Endothelial cell of umbilical vein (primary cell): ENCODE data around the gene TRAPPC5. TPM values are rescaled to one million over a fixed set of nuclear protein-coding genes. Genes with fewer than 3 reads are reported as not detected.

Experiments
- BruUV-seq: library from RNA; stranded (reverse); fragments of 400-500 nt; replicated peaks from 2 replicates; lab custom pipeline; 2021; lab: Mats Ljungman, UMichigan
- CTCF ChIA-PET: fragments of 300-600, 350-600 bp; sonication (Branson Sonifier 250); formaldehyde crosslinking; loops from one replicate; lab custom pipeline; 2021; ENCODE audit warnings: antibody characterized with exemption, inconsistent platforms; lab: Charles Lee
- POLR2A ChIA-PET: fragments of 300-600, 350-600 bp; sonication (Branson Sonifier 250); formaldehyde crosslinking; loops from one replicate; lab custom pipeline; 2021; ENCODE audit warnings: antibody characterized with exemption, inconsistent platforms; lab: Charles Lee
- DNase-seq: peaks from one replicate; pipeline ENCODE4 v3.0.0-alpha.2; 2011; ENCODE audit warnings: low read depth, low spot score
- FAIRE-seq: peaks from 2 replicates; lab custom pipeline; 2011; peaks lifted over from hg19 to GRCh38; lab: Jason Lieb, UNC
- H2AFZ ChIP-seq: 2 replicates; pipeline ENCODE4 v1.6.0; 2012; ENCODE audit warnings: low read depth, low read length, control low read depth, inconsistent platforms
- H3K27ac ChIP-seq: 2 replicates; pipeline ENCODE4 v1.5.1; 2011; ENCODE audit warnings: low read depth, mild to moderate bottlenecking, control low read depth, low read length, moderate library complexity; ENCODE audit not compliant: insufficient read depth
- H3K27me3 ChIP-seq, 2 experiments: 2 replicates each; pipeline versions ENCODE4 v1.6.0 to v1.6.1; 2011; ENCODE audit warnings: low read length in 2 of 2, mixed read lengths in 1 of 2; ENCODE audit not compliant: control insufficient read depth in 2 of 2, insufficient read depth in 2 of 2
- H3K36me3 ChIP-seq, 2 experiments: 2 replicates in 1 of 2; 3 replicates in 1 of 2; pipeline ENCODE4 v1.5.1; 2011; ENCODE audit warnings: low read length in 2 of 2, mild to moderate bottlenecking in 1 of 2, moderate library complexity in 1 of 2; ENCODE audit not compliant: control insufficient read depth in 2 of 2, insufficient read depth in 2 of 2; ENCODE audit errors: extremely low read depth in 1 of 2
- H3K4me1 ChIP-seq: 3 replicates; pipeline ENCODE4 v1.5.1; 2011; ENCODE audit warnings: mild to moderate bottlenecking, low read length; ENCODE audit not compliant: control insufficient read depth, insufficient read depth; ENCODE audit errors: extremely low read depth
- H3K4me2 ChIP-seq: 2 replicates; pipeline ENCODE4 v1.6.1; 2011; ENCODE audit warnings: low read length, control low read depth, mixed read lengths; ENCODE audit not compliant: insufficient read depth
- H3K4me3 ChIP-seq, 3 experiments: fragments of 200-600 bp in 1 of 3; sonication (generic), shearing (Covaris generic) in 1 of 3; replicated peaks in 1 of 3; 2 replicates each; pipeline ENCODE4 v1.5.1; 2011 to 2016; ENCODE audit warnings: control low read depth in 3 of 3, low read length in 3 of 3, mild to moderate bottlenecking in 2 of 3, inconsistent platforms in 1 of 3, low read depth in 1 of 3, moderate library complexity in 1 of 3; ENCODE audit not compliant: insufficient read depth in 1 of 3
- H3K79me2 ChIP-seq: 2 replicates; pipeline ENCODE4 v1.6.0; 2012; ENCODE audit warnings: low read length, inconsistent platforms; ENCODE audit not compliant: control insufficient read depth, insufficient read depth
- H3K9ac ChIP-seq: replicated peaks from 2 replicates; pipeline ENCODE3; 2011; ENCODE audit warnings: low read length, control low read depth; ENCODE audit not compliant: insufficient read depth; ENCODE audit errors: extremely low read depth
- H3K9me1 ChIP-seq: replicated peaks from 3 replicates; pipeline ENCODE4 v1.6.0; 2011; ENCODE audit warnings: mild to moderate bottlenecking, low read length; ENCODE audit not compliant: control insufficient read depth, insufficient read depth; ENCODE audit errors: extremely low read depth
- H3K9me3 ChIP-seq: replicated peaks from 2 replicates; pipeline ENCODE4 v1.5.1; 2012; ENCODE audit warnings: low read length, inconsistent platforms; ENCODE audit not compliant: control insufficient read depth, insufficient read depth
- H4K20me1 ChIP-seq: replicated peaks from 2 replicates; pipeline ENCODE3; 2011; ENCODE audit warnings: mild to moderate bottlenecking, low read length; ENCODE audit not compliant: control insufficient read depth, insufficient read depth; ENCODE audit errors: extremely low read depth
- EZH2 ChIP-seq: IDR thresholded peaks from 2 replicates; pipeline ENCODE4 v1.6.1; 2012; ENCODE audit warnings: borderline replicate concordance, low read depth, mild to moderate bottlenecking, moderate library complexity, low read length, inconsistent platforms; ENCODE audit not compliant: severe bottlenecking
- FOS ChIP-seq: IDR thresholded peaks from 2 replicates; pipeline ENCODE4 v1.6.1; 2011; ENCODE audit warnings: mild to moderate bottlenecking, low read length, moderate library complexity, borderline replicate concordance; ENCODE audit not compliant: insufficient read depth
- GATA2 ChIP-seq: IDR thresholded peaks from 2 replicates; pipeline ENCODE4 v1.7.0; 2011; ENCODE audit warnings: low read depth, mild to moderate bottlenecking, moderate library complexity, mixed read lengths, low read length; ENCODE audit not compliant: insufficient read length, insufficient read depth
- JUN ChIP-seq: IDR thresholded peaks from 2 replicates; pipeline ENCODE4 v1.6.1; 2011; ENCODE audit warnings: borderline replicate concordance, low read depth; ENCODE audit not compliant: insufficient read length, insufficient read depth
- MYC ChIP-seq: IDR thresholded peaks from one replicate; pipeline ENCODE4 v1.6.1; 2011; ENCODE audit warnings: mild to moderate bottlenecking, low read depth, low read length
- POLR2A ChIP-seq: IDR thresholded peaks from 2 replicates; pipeline ENCODE4 v1.6.1; 2012; ENCODE audit warnings: low read depth, mild to moderate bottlenecking, control low read depth, low read length
- POLR2AphosphoS5 ChIP-seq: IDR thresholded peaks from 2 replicates; pipeline ENCODE4 v1.6.1; 2012; ENCODE audit warnings: low read depth, mild to moderate bottlenecking, control low read depth, low read length, moderate library complexity; ENCODE audit not compliant: insufficient read depth
- dilution Hi-C: fragments of 300-500 bp; cut with MboI; formaldehyde crosslinking; loops from one replicate; pipeline ENCODE4 v1.15.0; 2019; ENCODE audit warnings: low sequenced_read_pairs; ENCODE audit not compliant: extremely low pct_ligation_motif_present
- intact Hi-C: fragments of 100-400 bp; cut with micrococcal nuclease; formaldehyde crosslinking; loops from one replicate; pipeline ENCODE4 v1.10.0; 2022
- polyA plus RNA-seq, 4 experiments: library from polyadenylated mRNA; depleted of rRNA in 3 of 4; stranded (reverse) in 3 of 4; unstranded in 1 of 4; fragments of >200 nt; gene quantifications; 2 replicates each; pipeline versions ENCODE4 v1.2.1 to v1.2.3, GENCODE V29; 2011 to 2012; ENCODE audit warnings: missing spikeins in 1 of 4
- total RNA-seq: library from RNA; stranded (reverse); gene quantifications from 2 replicates; pipeline ENCODE4 v1.2.3, GENCODE V29; 2021
- TF ChIP-seq, protein P1 (sequence below), 2 donors: IDR thresholded peaks; 1 replicate in 1 of 2; 2 replicates in 1 of 2; pipeline ENCODE4 v1.5.1; 2011; ENCODE audit warnings: low read length in 2 of 2, mild to moderate bottlenecking in 2 of 2, moderate library complexity in 2 of 2, control low read depth in 1 of 2, inconsistent platforms in 1 of 2, low read depth in 1 of 2; ENCODE audit not compliant: insufficient read depth in 1 of 2; ENCODE audit errors: extremely low read depth in 1 of 2
- TF ChIP-seq, protein P2 (sequence below): IDR thresholded peaks from 2 replicates; pipeline ENCODE4 v1.6.1; 2011; ENCODE audit not compliant: insufficient read depth, insufficient read length

TRAPPC5 gene
- total and polyA plus RNA-seq, 2 donors (not counting 3 experiments of a cell fraction or from before 2014, with no cell fraction given): 114 to 172 TPM

GRCh38 chr19:7734220-7735203 is 53.9 kb downstream of the TRAPPC5 start:
- H3K79me2 ChIP-seq: no peaks in the 10 kb centered on the region
- H3K36me3 ChIP-seq: no peaks in the 10 kb centered on the region
- no peak overlapping the region for H2AFZ ChIP-seq
- H3K4me2 ChIP-seq: no peak overlapping the region
- DNase-seq (no peak), FAIRE-seq (no peak)
- H3K9me1 ChIP-seq: no peaks in the 10 kb centered on the region
- BruUV-seq: no TSS peak
- H3K9ac ChIP-seq: no peak overlapping the region
- H3K27ac ChIP-seq: no peak overlapping the region
- ChIA-PET POLR2A (no interaction called here), CTCF (interaction anchor here (1.6 kb wide), 1 partner anchor 54 kb away, joined by 5 read pairs; the partner anchor contains the start of gene TRAPPC5)
- intact Hi-C loops: no loop called here
- H3K4me1 ChIP-seq: no peaks in the 10 kb centered on the region
- peaks cover 19 to 23% of the 10 kb centered on the region in 2 experiments for H3K27me3 ChIP-seq
- H3K4me3 ChIP-seq: no peak overlapping the region
- dilution Hi-C loops: no loop called here
- H3K9me3 ChIP-seq: no peaks in the 10 kb centered on the region
- no peaks in the 10 kb centered on the region for H4K20me1 ChIP-seq
- no peak for TF ChIP-seq EZH2
- TF ChIP-seq, protein P1, sequence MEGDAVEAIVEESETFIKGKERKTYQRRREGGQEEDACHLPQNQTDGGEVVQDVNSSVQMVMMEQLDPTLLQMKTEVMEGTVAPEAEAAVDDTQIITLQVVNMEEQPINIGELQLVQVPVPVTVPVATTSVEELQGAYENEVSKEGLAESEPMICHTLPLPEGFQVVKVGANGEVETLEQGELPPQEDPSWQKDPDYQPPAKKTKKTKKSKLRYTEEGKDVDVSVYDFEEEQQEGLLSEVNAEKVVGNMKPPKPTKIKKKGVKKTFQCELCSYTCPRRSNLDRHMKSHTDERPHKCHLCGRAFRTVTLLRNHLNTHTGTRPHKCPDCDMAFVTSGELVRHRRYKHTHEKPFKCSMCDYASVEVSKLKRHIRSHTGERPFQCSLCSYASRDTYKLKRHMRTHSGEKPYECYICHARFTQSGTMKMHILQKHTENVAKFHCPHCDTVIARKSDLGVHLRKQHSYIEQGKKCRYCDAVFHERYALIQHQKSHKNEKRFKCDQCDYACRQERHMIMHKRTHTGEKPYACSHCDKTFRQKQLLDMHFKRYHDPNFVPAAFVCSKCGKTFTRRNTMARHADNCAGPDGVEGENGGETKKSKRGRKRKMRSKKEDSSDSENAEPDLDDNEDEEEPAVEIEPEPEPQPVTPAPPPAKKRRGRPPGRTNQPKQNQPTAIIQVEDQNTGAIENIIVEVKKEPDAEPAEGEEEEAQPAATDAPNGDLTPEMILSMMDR (IDR thresholded peaks at IDR 0.05; ENCODE audit: extremely low read depth in 1 of 2, insufficient read depth in 1 of 2, low read depth in 1 of 2, low read length in 2 of 2): no peak
- TF ChIP-seq, protein P2, sequence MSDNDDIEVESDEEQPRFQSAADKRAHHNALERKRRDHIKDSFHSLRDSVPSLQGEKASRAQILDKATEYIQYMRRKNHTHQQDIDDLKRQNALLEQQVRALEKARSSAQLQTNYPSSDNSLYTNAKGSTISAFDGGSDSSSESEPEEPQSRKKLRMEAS: no peak
- TF ChIP-seq JUN: no peak
- TF ChIP-seq MYC: no peak
- no peak for TF ChIP-seq GATA2
- TF ChIP-seq POLR2A: no peak
- TF ChIP-seq POLR2AphosphoS5: no peak
- no peak for TF ChIP-seq FOS
